GM23248 (cell line): ENCODE results near the gene FKBP5. TPM values are rescaled to one million over a fixed set of nuclear protein-coding genes. Genes with fewer than 3 reads are reported as not detected.

Experiments used
- DNase-seq: peaks from one replicate; pipeline ENCODE4 v3.0.0-alpha.2; 2015
- H2AFZ ChIP-seq: fragments of 200-600 bp; sonication (generic); 2 replicates; pipeline ENCODE4 v1.6.1; 2016; ENCODE audit warnings: antibody characterized with exemption
- H3F3A ChIP-seq: fragments of 200-600 bp; sonication (generic); 2 replicates; pipeline ENCODE4 v1.6.1; 2016; ENCODE audit warnings: mild to moderate bottlenecking, antibody characterized with exemption, mixed run types; ENCODE audit not compliant: insufficient read depth
- H3K27ac ChIP-seq: fragments of 200-600 bp; sonication (generic); 2 replicates; pipeline ENCODE4 v1.5.1; 2016; ENCODE audit warnings: mild to moderate bottlenecking
- H3K27me3 ChIP-seq: fragments of 200-600 bp; sonication (generic); replicated peaks from 2 replicates; pipeline ENCODE4 v1.6.1; 2016; ENCODE audit warnings: mild to moderate bottlenecking; ENCODE audit not compliant: insufficient read depth
- H3K36me3 ChIP-seq: fragments of 200-600 bp; sonication (generic); 2 replicates; pipeline ENCODE4 v1.6.1; 2016; ENCODE audit warnings: low read depth, mild to moderate bottlenecking
- H3K4me1 ChIP-seq: fragments of 200-600 bp; sonication (generic); 2 replicates; pipeline ENCODE4 v1.6.1; 2016; ENCODE audit warnings: mild to moderate bottlenecking; ENCODE audit not compliant: insufficient read depth
- H3K4me2 ChIP-seq: fragments of 200-600 bp; sonication (generic); one replicate; pipeline ENCODE4 v1.6.1; 2016; ENCODE audit warnings: mild to moderate bottlenecking; ENCODE audit not compliant: unreplicated experiment
- H3K4me3 ChIP-seq: fragments of 200-600 bp; sonication (generic); 2 replicates; pipeline ENCODE4 v1.5.1; 2016; ENCODE audit warnings: mild to moderate bottlenecking
- H3K79me2 ChIP-seq: fragments of 200-600 bp; sonication (generic); 2 replicates; pipeline ENCODE4 v1.6.1; 2016; ENCODE audit warnings: mild to moderate bottlenecking; ENCODE audit not compliant: insufficient read depth
- H3K9ac ChIP-seq: fragments of 200-600 bp; sonication (generic); 2 replicates; pipeline ENCODE4 v1.6.1; 2016; ENCODE audit warnings: mild to moderate bottlenecking
- H3K9me2 ChIP-seq: fragments of 200-600 bp; sonication (generic); 2 replicates; pipeline ENCODE4 v1.6.1; 2016; ENCODE audit warnings: mixed run types, mild to moderate bottlenecking, moderate library complexity; ENCODE audit not compliant: insufficient read depth
- H3K9me3 ChIP-seq: fragments of 200-600 bp; sonication (generic); one replicate; pipeline ENCODE4 v1.6.1; 2017; ENCODE audit warnings: low read depth
- H4K20me1 ChIP-seq: fragments of 200-600 bp; sonication (generic); 2 replicates; pipeline ENCODE4 v1.6.0; 2016; ENCODE audit not compliant: insufficient read depth
- EZH2 ChIP-seq: fragments of 200-600 bp; sonication (generic); IDR thresholded peaks from 2 replicates; pipeline ENCODE4 v1.6.1; 2018; ENCODE audit warnings: antibody characterized with exemption, mild to moderate bottlenecking; ENCODE audit not compliant: insufficient read depth, poor library complexity, severe bottlenecking
- EZH2phosphoT487 ChIP-seq: fragments of 200-600 bp; sonication (generic); IDR thresholded peaks from 2 replicates; pipeline ENCODE4 v1.6.1; 2018; ENCODE audit warnings: antibody characterized with exemption, moderate library complexity, mild to moderate bottlenecking, low read depth; ENCODE audit not compliant: insufficient read depth
- WGBS, 2 experiments: methylation state at CpG; one replicate each; pipeline ENCODE4 v1.1.6; 2015 to 2017; ENCODE audit warnings: low lambda C conversion rate in 2 of 2, low coverage in 1 of 2; ENCODE audit errors: missing lambda C conversion rate in 2 of 2; 5-methylcytosine and 5-hydroxymethylcytosine counted together
- in situ Hi-C: fragments of 300-500 bp; cut with MboI; formaldehyde crosslinking; loops from 2 replicates; pipeline ENCODE4 v1.15.0; 2020
- polyA plus RNA-seq: library from polyadenylated mRNA; unstranded; fragments of >200 nt; fragmentation: Nextera tagmentation; extraction: Ambion mirVana; gene quantifications from 2 replicates; pipeline ENCODE4 v1.2.1, GENCODE V29; 2016
- total RNA-seq: library from RNA; depleted of rRNA; stranded (reverse); fragments of >200 nt; shearing (Covaris generic); gene quantifications from 2 replicates; pipeline ENCODE4 v1.2.3, GENCODE V29; 2014

Gene FKBP5
- total and polyA plus RNA-seq, 2 experiments from 2014 or later, result 3.6 to 6.3 TPM

- TF ChIP-seq EZH2, result no peak
- TF ChIP-seq EZH2phosphoT487, result no peak
- Histone ChIP-seq H3K4me3 (no peak overlapping the region), H2AFZ (peak overlapping the region; percentile 82; the same call in 1 of the 2 replicates)
Measured at GRCh38 chr6:35728683-35729678, 40.3 kb upstream of the FKBP5 start.

DNA sequence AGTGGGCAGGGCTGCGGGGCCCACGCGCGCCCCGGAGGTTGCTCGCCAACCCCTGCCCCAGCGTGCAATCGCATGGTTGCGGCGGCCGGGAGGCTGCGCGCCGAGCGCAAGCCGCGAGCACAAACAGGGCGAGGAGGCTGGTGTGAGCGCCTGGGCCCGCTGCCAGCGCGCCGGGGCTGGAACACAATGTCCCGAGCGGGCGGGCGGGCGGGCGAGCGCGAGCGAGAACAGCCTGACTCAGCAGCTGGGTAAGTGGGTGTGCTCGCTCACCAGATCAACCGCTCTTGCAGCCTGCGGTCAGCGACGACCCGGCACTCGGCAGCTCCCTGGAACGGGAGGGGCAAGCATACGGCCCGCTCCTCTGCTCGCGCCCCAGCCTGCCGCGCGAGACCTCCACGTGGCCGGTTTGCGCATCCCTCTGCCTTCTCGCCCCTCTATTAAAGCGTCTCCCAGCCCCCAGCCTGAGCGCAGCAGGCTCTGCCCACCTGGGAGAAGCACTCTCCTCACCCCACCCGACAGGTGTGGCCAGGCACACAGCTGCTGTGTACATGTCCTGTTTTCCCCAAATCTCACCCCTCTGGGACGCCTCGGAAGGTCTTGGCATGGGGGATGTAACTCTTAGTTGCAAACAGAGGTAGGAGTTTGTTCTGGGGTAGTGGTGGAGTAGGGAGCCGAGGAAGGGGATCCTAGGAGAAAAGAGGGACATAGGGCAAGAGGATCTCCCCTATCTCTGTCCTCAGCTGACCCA is 39.4 kb upstream of the FKBP5 start:
- Histone ChIP-seq H3K4me2 (peak overlapping the region; percentile 93), H3K79me2 (no peaks in the 10 kb centered on the region), H3K9ac (peak overlapping the region; percentile 79), H3K36me3 (no peaks in the 10 kb centered on the region), H3K27ac (peak overlapping the region; percentile 35; the same call in 1 of the 2 replicates), H4K20me1 (no peaks in the 10 kb centered on the region), H3K4me1 (peaks cover 29% of the 10 kb centered on the region), H3K9me3 (no peaks in the 10 kb centered on the region), H2AFZ (peak overlapping the region; percentile 82), H3K4me3 (peak overlapping the region; percentile 81), H3K27me3 (no peaks in the 10 kb centered on the region), H3K9me2 (no peaks in the 10 kb centered on the region), H3F3A (0 out of 2 replicates have a peak, but pooled peaks cover 11% of the 10 kb centered on the region)
- WGBS, 2 experiments, result 2 to 3% methylated on average over 30 to 50 of the region's 57 CpGs
- TF ChIP-seq EZH2, result no peak
- TF ChIP-seq EZH2phosphoT487, result no peak
- DNase-seq, result peak; percentile 93
- in situ Hi-C loops, result loop anchor here (25.0 kb wide), 1 partner anchor 416 kb away; no protein-coding TSS in a partner anchor

More at GRCh38 chr6:35728683-35729678, 40.3 kb upstream of the FKBP5 start:
- Histone ChIP-seq H3K27ac (no peak overlapping the region), H4K20me1 (no peaks in the 10 kb centered on the region), H3F3A (0 out of 2 replicates have a peak, but pooled peaks cover 11% of the 10 kb centered on the region), H3K9ac (peak overlapping the region; percentile 79), H3K9me2 (no peaks in the 10 kb centered on the region), H3K4me2 (no peak overlapping the region), H3K79me2 (no peaks in the 10 kb centered on the region), H3K27me3 (no peaks in the 10 kb centered on the region), H3K4me1 (peaks cover 29% of the 10 kb centered on the region), H3K9me3 (no peaks in the 10 kb centered on the region), H3K36me3 (no peaks in the 10 kb centered on the region)
- 80% methylated on average over 12 of the region's 12 CpGs for WGBS, 2 experiments
- in situ Hi-C loops, result loop anchor here (25.0 kb wide), 1 partner anchor 417 kb away; no protein-coding TSS in a partner anchor
- DNase-seq, result no peak

GRCh38 chr6:35727231-35727934 is 38.7 kb upstream of the FKBP5 start:
- Histone ChIP-seq H3K27me3 (no peaks in the 10 kb centered on the region), H3K4me3 (peak overlapping the region; percentile 81), H2AFZ (peak overlapping the region; percentile 82), H3K79me2 (no peaks in the 10 kb centered on the region), H4K20me1 (no peaks in the 10 kb centered on the region), H3K4me2 (peak overlapping the region; percentile 93), H3K9ac (peak overlapping the region; percentile 63), H3K9me2 (no peaks in the 10 kb centered on the region), H3K9me3 (no peaks in the 10 kb centered on the region), H3K27ac (no peak overlapping the region), H3K4me1 (peaks cover 24% of the 10 kb centered on the region), H3K36me3 (no peaks in the 10 kb centered on the region), H3F3A (0 out of 2 replicates have a peak, but pooled peaks cover 11% of the 10 kb centered on the region)
- peak; percentile 76 for DNase-seq
- 3 to 5% methylated on average over 29 of the region's 29 CpGs for WGBS, 2 experiments
- in situ Hi-C loops, result loop anchor here (25.0 kb wide), 1 partner anchor 415 kb away; no protein-coding TSS in a partner anchor
- TF ChIP-seq EZH2phosphoT487 (no peak), EZH2 (no peak)
